Measurements from ENCODE around the gene USP54.
"Not testable (repeated sequence)": the region's sequence is repeated elsewhere in the genome, so short reads cannot be mapped to it uniquely, and the experiment has no call there.

USP54 gene

DNA sequence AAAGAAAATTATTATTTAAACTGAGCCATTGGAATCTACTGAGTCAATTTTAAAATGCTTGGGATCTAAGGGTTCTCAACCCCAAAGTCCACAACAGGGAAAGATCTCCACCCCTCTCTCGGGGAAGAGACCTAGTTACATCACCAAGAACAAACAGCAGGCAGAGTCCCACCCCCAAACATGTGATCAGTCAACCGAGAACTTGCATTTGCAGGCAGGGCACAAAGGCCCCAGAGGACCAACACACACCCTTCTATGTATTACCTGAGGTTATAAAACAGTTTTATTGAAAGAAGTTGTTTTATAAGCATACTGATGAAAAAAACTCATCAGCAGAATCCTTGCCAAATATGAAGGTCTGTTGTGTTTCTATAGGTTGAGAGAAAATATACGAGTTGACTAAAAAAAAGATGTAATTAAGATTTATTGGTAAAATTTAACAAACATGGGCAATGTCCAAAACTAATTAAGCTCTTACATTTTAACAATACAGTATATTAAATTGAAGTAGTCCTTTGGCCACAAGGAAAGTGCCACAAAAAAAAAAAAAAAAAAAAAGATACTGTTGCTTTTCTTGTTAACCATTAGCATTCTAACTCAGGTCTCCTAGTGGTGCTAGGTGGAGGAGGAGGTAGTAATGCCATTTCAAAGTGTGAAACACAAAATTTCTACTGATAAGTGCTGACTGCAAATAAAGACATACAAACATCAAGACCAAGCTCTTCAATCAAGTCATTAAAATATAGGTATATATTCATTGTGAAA, 975 bp upstream of the USP54 start:
- no peaks in the 10 kb centered on the region for H3K9me3 ChIP-seq (ENCODE audit: control insufficient read depth, low read length)
- no peaks in the 10 kb centered on the region for H3K36me3 ChIP-seq (ENCODE audit: control insufficient read depth, insufficient read depth, low read length)
- H3K4me1 ChIP-seq (ENCODE audit: control insufficient read depth, insufficient read depth, low read length, poor library complexity, severe bottlenecking) = peaks cover 14% of the 10 kb centered on the region
- H3K27ac ChIP-seq (ENCODE audit: low read depth, low read length, severe bottlenecking) = peak overlapping the region; percentile 98
- peak overlapping the region; percentile 15 for H3K4me3 ChIP-seq (ENCODE audit: extremely low read depth, insufficient read depth, low read length, poor library complexity, severe bottlenecking)
- no CpG with 5 or more reads among the region's 3 CpGs for WGBS, 2 experiments (ENCODE audit: insufficient coverage in 2 of 2)

GRCh38 chr10:73589563-73590126, 1.5 kb downstream of the USP54 start:
- Histone ChIP-seq H3K36me3 (ENCODE audit: control insufficient read depth, insufficient read depth, low read length) (no peaks in the 10 kb centered on the region), H3K4me3 (ENCODE audit: extremely low read depth, insufficient read depth, low read length, poor library complexity, severe bottlenecking) (no peak overlapping the region), H3K27ac (ENCODE audit: low read depth, low read length, severe bottlenecking) (no peak overlapping the region), H3K4me1 (ENCODE audit: control insufficient read depth, insufficient read depth, low read length, poor library complexity, severe bottlenecking) (peaks cover 17% of the 10 kb centered on the region), H3K9me3 (ENCODE audit: control insufficient read depth, low read length) (peaks cover 6% of the 10 kb centered on the region)
- 100% methylated on average over 1 to 2 of the region's 3 CpGs for WGBS, 2 experiments (ENCODE audit: insufficient coverage in 2 of 2)

DNA sequence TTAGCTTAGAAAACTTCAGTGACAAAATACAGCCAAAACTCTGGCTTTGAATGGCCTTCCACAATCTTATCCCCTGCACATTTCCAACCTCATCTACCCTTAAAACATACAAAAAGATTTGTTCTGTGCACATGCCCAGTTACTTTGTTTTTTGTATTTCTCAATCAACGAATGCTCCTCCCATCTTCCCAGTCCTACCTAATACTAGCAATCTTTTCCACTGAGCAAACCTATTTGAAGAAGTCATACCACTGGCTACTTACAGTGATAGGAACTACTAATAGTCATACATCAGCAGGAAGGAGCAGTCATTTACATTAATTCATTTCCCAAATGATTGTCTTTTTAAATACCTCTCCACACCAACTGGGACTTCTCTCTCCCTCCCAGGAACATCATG, 2.5 kb downstream of the USP54 start:
- H3K4me3 ChIP-seq (ENCODE audit: extremely low read depth, insufficient read depth, low read length, poor library complexity, severe bottlenecking) = no peak overlapping the region
- H3K36me3 ChIP-seq (ENCODE audit: control insufficient read depth, insufficient read depth, low read length) = no peaks in the 10 kb centered on the region
- H3K9me3 ChIP-seq (ENCODE audit: control insufficient read depth, low read length) = peaks cover 6% of the 10 kb centered on the region
- H3K27ac ChIP-seq (ENCODE audit: low read depth, low read length, severe bottlenecking) = no peak overlapping the region
- H3K4me1 ChIP-seq (ENCODE audit: control insufficient read depth, insufficient read depth, low read length, poor library complexity, severe bottlenecking) = peaks cover 17% of the 10 kb centered on the region
- whole genome bisulfite sequencing, 2 experiments (ENCODE audit: insufficient coverage in 2 of 2) = 100% methylated on average over 1 of the region's 1 CpG

GRCh38 chr10:73586583-73586984, 4.6 kb downstream of the USP54 start:
- Histone ChIP-seq H3K36me3 (ENCODE audit: control insufficient read depth, insufficient read depth, low read length) (no peaks in the 10 kb centered on the region), H3K9me3 (ENCODE audit: control insufficient read depth, low read length) (peaks cover 6% of the 10 kb centered on the region), H3K4me3 (ENCODE audit: extremely low read depth, insufficient read depth, low read length, poor library complexity, severe bottlenecking) (no peak overlapping the region), H3K4me1 (ENCODE audit: control insufficient read depth, insufficient read depth, low read length, poor library complexity, severe bottlenecking) (peaks cover 17% of the 10 kb centered on the region), H3K27ac (ENCODE audit: low read depth, low read length, severe bottlenecking) (peak overlapping the region; percentile 19)
- no CpG with 5 or more reads among the region's 1 CpG for WGBS, 2 experiments (ENCODE audit: insufficient coverage in 2 of 2)

GRCh38 chr10:73585327-73585726, 5.8 kb downstream of the USP54 start:
- no peaks in the 10 kb centered on the region for H3K36me3 ChIP-seq (ENCODE audit: control insufficient read depth, insufficient read depth, low read length)
- H3K27ac ChIP-seq (ENCODE audit: low read depth, low read length, severe bottlenecking) = no peak overlapping the region
- WGBS, 2 experiments (ENCODE audit: insufficient coverage in 2 of 2) = 97 to 100% methylated on average over 2 to 3 of the region's 3 CpGs
- H3K4me1 ChIP-seq (ENCODE audit: control insufficient read depth, insufficient read depth, low read length, poor library complexity, severe bottlenecking) = peaks cover 11% of the 10 kb centered on the region
- H3K9me3 ChIP-seq (ENCODE audit: control insufficient read depth, low read length) = peaks cover 6% of the 10 kb centered on the region
- no peak overlapping the region for H3K4me3 ChIP-seq (ENCODE audit: extremely low read depth, insufficient read depth, low read length, poor library complexity, severe bottlenecking)

- no peaks in the 10 kb centered on the region for H3K36me3 ChIP-seq (ENCODE audit: control insufficient read depth, insufficient read depth, low read length)
- no CpG with 5 or more reads among the region's 2 CpGs for WGBS, 2 experiments (ENCODE audit: insufficient coverage in 2 of 2)
- peaks cover 5% of the 10 kb centered on the region for H3K4me1 ChIP-seq (ENCODE audit: control insufficient read depth, insufficient read depth, low read length, poor library complexity, severe bottlenecking)
- peaks cover 6% of the 10 kb centered on the region for H3K9me3 ChIP-seq (ENCODE audit: control insufficient read depth, low read length)
- no peak overlapping the region for H3K4me3 ChIP-seq (ENCODE audit: extremely low read depth, insufficient read depth, low read length, poor library complexity, severe bottlenecking)
- H3K27ac ChIP-seq (ENCODE audit: low read depth, low read length, severe bottlenecking) = no peak overlapping the region
Measured at GRCh38 chr10:73584737-73585136, 6.4 kb downstream of the USP54 start.

- WGBS, 2 experiments (ENCODE audit: insufficient coverage in 2 of 2) = 75 to 91% methylated on average over 1 to 2 of the region's 2 CpGs
- Histone ChIP-seq H3K4me1 (ENCODE audit: control insufficient read depth, insufficient read depth, low read length, poor library complexity, severe bottlenecking) (peaks cover 3% of the 10 kb centered on the region), H3K36me3 (ENCODE audit: control insufficient read depth, insufficient read depth, low read length) (no peaks in the 10 kb centered on the region), H3K27ac (ENCODE audit: low read depth, low read length, severe bottlenecking) (peak overlapping the region; percentile 6), H3K9me3 (ENCODE audit: control insufficient read depth, low read length) (peaks cover 6% of the 10 kb centered on the region), H3K4me3 (ENCODE audit: extremely low read depth, insufficient read depth, low read length, poor library complexity, severe bottlenecking) (no peak overlapping the region)
Measured at GRCh38 chr10:73581918-73582317, 9.2 kb downstream of the USP54 start.

DNA sequence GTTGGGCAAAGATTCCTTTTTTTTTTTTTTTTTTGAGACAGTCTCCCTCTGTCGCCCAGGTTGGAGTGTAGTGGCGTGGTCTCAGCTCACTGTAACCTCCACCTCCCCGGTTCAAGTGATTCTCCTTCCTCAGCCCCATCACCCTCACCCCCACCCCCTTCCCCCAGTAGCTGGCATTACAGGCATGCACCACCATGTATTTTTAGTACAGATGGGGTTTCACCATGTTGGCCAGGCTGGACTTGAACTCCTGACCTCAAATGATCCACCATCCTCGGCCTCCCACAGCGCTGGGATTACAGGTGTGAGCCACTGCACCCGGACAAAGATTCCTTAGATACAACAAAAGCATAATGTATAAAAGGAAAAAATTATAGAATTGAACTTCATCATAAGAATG, 12.2 kb downstream of the USP54 start:
- not testable (repeated sequence) for H3K9me3 ChIP-seq (ENCODE audit: control insufficient read depth, low read length); H3K27ac ChIP-seq (ENCODE audit: low read depth, low read length, severe bottlenecking); H3K4me3 ChIP-seq (ENCODE audit: extremely low read depth, insufficient read depth, low read length, poor library complexity, severe bottlenecking); H3K4me1 ChIP-seq (ENCODE audit: control insufficient read depth, insufficient read depth, low read length, poor library complexity, severe bottlenecking)
- peaks cover 12% of the 10 kb centered on the region for H3K36me3 ChIP-seq (ENCODE audit: control insufficient read depth, insufficient read depth, low read length)
- 100% methylated on average over 2 of the region's 6 CpGs; no CpG with 5 or more reads in 1 of the 2 experiments for whole genome bisulfite sequencing, 2 experiments (ENCODE audit: insufficient coverage in 2 of 2)

DNA sequence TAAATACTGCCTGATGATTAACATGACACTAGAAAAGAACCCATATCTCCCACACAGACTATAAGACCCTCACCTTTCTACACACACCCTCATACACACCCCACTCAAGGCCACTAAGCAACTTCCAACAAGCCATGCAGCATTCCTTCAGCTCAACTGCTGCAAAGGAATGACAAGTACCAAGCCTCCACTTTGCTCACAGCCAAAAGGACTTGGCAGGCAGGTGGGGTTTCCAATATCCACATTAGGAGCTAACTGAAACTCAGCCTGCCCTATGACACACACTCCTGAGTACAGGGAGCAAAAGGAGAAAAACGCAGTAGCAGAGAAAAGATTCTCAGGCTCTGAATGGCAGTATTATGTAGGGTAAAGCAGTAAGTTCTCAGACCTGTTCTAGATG, 13.4 kb downstream of the USP54 start:
- H3K4me3 ChIP-seq (ENCODE audit: extremely low read depth, insufficient read depth, low read length, poor library complexity, severe bottlenecking) = no peak overlapping the region
- WGBS, 2 experiments (ENCODE audit: insufficient coverage in 2 of 2) = 100% methylated on average over 1 of the region's 1 CpG; no CpG with 5 or more reads in 1 of the 2 experiments
- H3K36me3 ChIP-seq (ENCODE audit: control insufficient read depth, insufficient read depth, low read length) = peaks cover 12% of the 10 kb centered on the region
- no peaks in the 10 kb centered on the region for H3K4me1 ChIP-seq (ENCODE audit: control insufficient read depth, insufficient read depth, low read length, poor library complexity, severe bottlenecking)
- no peak overlapping the region for H3K27ac ChIP-seq (ENCODE audit: low read depth, low read length, severe bottlenecking)
- no peaks in the 10 kb centered on the region for H3K9me3 ChIP-seq (ENCODE audit: control insufficient read depth, low read length)

GRCh38 chr10:73576890-73577591, 14.1 kb downstream of the USP54 start:
- WGBS, 2 experiments (ENCODE audit: insufficient coverage in 2 of 2) = 100% methylated on average over 2 of the region's 3 CpGs; no CpG with 5 or more reads in 1 of the 2 experiments
- Histone ChIP-seq H3K4me1 (ENCODE audit: control insufficient read depth, insufficient read depth, low read length, poor library complexity, severe bottlenecking) (no peaks in the 10 kb centered on the region), H3K9me3 (ENCODE audit: control insufficient read depth, low read length) (no peaks in the 10 kb centered on the region), H3K27ac (ENCODE audit: low read depth, low read length, severe bottlenecking) (no peak overlapping the region), H3K36me3 (ENCODE audit: control insufficient read depth, insufficient read depth, low read length) (peaks cover 12% of the 10 kb centered on the region), H3K4me3 (ENCODE audit: extremely low read depth, insufficient read depth, low read length, poor library complexity, severe bottlenecking) (no peak overlapping the region)

All from mesodermal cell (in vitro differentiated cells).